HG03025 (cell line): Measurements from ENCODE around the gene LIN7B.
"Not testable (repeated sequence)": the region's sequence is repeated elsewhere in the genome, so short reads cannot be mapped to it uniquely, and the experiment has no call there.

Source experiments
- ATAC-seq: cut with Tn5 transposase; IDR thresholded peaks from one replicate; pipeline ENCODE4 v1.9.1; 2021; ENCODE audit warnings: mild to moderate bottlenecking, moderate library complexity; ENCODE audit not compliant: unreplicated experiment, low FRiP score

LIN7B gene

GRCh38 chr19:49118565-49119410 lies 4.6 kb downstream of the LIN7B start, which contains the start of gene C19orf73:
Gene C19orf73 (minus strand): TSS chr19:49119143. CDS start chr19:49119022, 121 bp downstream.
- ATAC-seq, result peak; percentile 55

- ATAC-seq, result no peak
Measured at GRCh38 chr19:49119411-49120324, 5.5 kb downstream of the LIN7B start, which contains the start of gene PPFIA3. Gene PPFIA3 (plus strand): TSS chr19:49119544. CDS start chr19:49127874, 8,330 bp downstream.

- no peak for ATAC-seq
Measured at GRCh38 chr19:49120325-49120683, 6.1 kb downstream of the LIN7B start.

- no peak for ATAC-seq
Measured at GRCh38 chr19:49120868-49121267, 6.7 kb downstream of the LIN7B start.

GRCh38 chr19:49121841-49122240 lies 7.7 kb downstream of the LIN7B start:
- ATAC-seq, result not testable (repeated sequence)

GRCh38 chr19:49123285-49123684 lies 9.1 kb downstream of the LIN7B start:
- not testable (repeated sequence) for ATAC-seq

- no peak for ATAC-seq
Measured at GRCh38 chr19:49125025-49125731, 11.0 kb downstream of the LIN7B start.

- no peak for ATAC-seq
Measured at GRCh38 chr19:49126575-49126974, 12.4 kb downstream of the LIN7B start.

GRCh38 chr19:49127225-49127624 lies 13.1 kb downstream of the LIN7B start:
- ATAC-seq, result not testable (repeated sequence)

GRCh38 chr19:49127674-49128544 lies 13.7 kb downstream of the LIN7B start:
- peak; percentile 76 for ATAC-seq

- no peak for ATAC-seq
Measured at GRCh38 chr19:49128545-49129237, 14.5 kb downstream of the LIN7B start.

GRCh38 chr19:49129238-49129583 lies 15.0 kb downstream of the LIN7B start:
- no peak for ATAC-seq

- no peak for ATAC-seq
Measured at GRCh38 chr19:49130325-49130724, 16.2 kb downstream of the LIN7B start.

- no peak for ATAC-seq
Measured at GRCh38 chr19:49132974-49133609, 18.9 kb downstream of the LIN7B start.

- ATAC-seq, result no peak
Measured at GRCh38 chr19:49133621-49134454, 19.7 kb downstream of the LIN7B start.

- ATAC-seq, result no peak
Measured at GRCh38 chr19:49135686-49136085, 21.5 kb downstream of the LIN7B start.

- ATAC-seq, result no peak
Measured at GRCh38 chr19:49136771-49137171, 22.6 kb downstream of the LIN7B start.

- ATAC-seq, result no peak
Measured at GRCh38 chr19:49140951-49141350, 26.8 kb downstream of the LIN7B start.
